Activated CD8-positive, alpha-beta memory T cell treated with anti-CD3 and anti-CD28 coated beads, Interleukin-2, amount 50 U/mL, for 24 hours (primary cell): ENCODE data around the gene DHX36.

ENCODE experiments used
- DNase-seq: peaks from one replicate; pipeline ENCODE4 v3.0.0-alpha.2; 2020; ENCODE audit errors: extremely low read depth

DHX36 gene

GRCh38 chr3:154290187-154290586, 34.1 kb downstream of the DHX36 start:
- DNase-seq: no peak

DNA sequence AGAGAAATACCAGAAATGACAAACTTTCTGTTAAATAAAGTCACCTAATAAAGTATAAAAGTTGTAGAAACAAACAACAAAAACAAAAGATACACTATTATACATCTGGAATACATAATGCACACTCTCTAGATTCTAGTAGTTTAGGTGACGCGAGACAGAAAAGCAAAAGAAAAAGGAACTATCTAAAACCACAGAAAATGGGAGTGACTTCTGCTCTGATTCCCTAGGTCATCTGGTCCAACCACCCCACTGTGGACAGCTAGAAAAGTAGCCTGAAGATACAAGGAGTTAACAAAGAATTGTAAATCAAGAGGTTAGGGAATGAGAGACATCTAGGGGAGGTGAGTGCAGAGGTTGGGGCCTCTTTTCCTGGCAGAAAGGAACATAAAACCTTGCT, 39.1 kb downstream of the DHX36 start:
- no peak for DNase-seq

GRCh38 chr3:154280161-154280560, 44.1 kb downstream of the DHX36 start:
- no peak for DNase-seq

DNA sequence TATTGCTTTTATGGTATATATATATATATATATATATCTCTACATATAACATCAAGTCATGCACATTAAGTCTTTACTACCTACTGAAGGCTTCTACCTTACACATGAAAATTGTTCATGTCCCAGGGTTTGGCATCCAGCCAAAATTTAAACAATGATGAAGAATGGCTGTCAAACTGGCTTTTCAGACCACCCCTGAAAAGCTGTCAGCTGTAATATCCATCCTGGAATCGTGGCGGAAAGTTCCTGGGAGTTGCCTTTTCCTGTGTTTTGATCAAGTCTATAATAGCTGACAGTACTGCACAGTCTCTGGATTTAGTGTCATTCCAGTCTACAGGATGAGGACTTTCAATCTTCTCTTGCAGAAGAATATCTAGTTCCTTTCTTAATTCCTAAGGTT, 48.3 kb downstream of the DHX36 start:
- no peak for DNase-seq

- DNase-seq: no peak
These were observed 49.0 kb downstream of the DHX36 start for GRCh38 chr3:154275292-154275691.

DNA sequence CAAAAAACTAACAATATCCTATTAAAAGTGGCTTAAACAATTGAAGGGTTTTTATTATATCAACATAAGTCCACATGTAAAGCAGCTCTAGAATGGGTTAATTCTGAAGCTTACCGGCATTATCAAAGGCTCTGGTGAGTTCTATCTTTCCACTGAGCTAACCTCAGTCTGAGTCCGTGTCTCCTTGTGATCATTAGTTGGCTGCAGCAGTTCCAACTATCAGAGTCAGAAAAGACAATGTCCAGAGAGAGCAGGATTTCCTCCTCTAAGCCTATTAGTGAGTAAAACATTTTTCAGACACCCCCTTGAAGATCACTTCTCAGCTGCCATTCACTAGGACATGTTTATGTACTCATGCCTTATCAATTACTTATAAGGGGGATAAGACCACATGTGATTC, 49.9 kb downstream of the DHX36 start:
- DNase-seq: no peak

DNA sequence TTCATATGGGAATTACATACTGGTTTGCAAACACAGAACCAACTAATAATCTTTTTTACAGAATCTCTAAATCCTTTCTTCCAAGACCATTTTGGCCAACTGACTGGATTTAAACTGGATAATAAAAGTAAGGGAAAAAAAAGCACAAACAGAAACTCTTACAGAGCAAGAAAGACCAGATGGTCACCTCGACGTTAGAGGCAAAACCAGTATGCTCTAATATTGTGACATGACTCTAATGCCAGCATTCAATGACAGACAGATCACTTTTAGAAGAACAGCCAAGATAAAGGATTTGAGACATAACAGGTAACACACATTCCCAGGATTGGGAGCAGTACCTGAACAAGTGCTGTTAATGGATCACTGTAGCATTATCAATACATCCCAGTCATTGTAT, 50.9 kb downstream of the DHX36 start:
- DNase-seq: no peak

DNA sequence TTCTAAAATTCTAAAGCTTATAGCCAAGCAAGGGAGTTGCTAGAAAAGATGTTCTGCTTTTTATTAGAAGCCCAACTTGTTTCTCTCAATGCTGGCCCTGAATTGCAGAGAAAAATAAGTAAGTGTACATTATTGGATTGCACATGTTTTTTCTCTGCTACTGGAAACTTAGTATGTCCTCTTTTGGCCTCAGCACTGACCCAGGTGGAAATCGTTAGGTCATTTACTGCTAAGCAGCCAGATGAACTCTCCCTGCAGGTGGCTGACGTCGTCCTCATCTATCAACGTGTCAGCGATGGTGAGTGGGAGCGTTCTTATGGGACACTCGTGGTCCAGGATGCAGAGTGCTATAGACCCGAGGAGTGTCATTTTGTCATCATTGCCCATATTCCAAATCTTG, 69.8 kb downstream of the DHX36 start:
- no peak for DNase-seq

DNA sequence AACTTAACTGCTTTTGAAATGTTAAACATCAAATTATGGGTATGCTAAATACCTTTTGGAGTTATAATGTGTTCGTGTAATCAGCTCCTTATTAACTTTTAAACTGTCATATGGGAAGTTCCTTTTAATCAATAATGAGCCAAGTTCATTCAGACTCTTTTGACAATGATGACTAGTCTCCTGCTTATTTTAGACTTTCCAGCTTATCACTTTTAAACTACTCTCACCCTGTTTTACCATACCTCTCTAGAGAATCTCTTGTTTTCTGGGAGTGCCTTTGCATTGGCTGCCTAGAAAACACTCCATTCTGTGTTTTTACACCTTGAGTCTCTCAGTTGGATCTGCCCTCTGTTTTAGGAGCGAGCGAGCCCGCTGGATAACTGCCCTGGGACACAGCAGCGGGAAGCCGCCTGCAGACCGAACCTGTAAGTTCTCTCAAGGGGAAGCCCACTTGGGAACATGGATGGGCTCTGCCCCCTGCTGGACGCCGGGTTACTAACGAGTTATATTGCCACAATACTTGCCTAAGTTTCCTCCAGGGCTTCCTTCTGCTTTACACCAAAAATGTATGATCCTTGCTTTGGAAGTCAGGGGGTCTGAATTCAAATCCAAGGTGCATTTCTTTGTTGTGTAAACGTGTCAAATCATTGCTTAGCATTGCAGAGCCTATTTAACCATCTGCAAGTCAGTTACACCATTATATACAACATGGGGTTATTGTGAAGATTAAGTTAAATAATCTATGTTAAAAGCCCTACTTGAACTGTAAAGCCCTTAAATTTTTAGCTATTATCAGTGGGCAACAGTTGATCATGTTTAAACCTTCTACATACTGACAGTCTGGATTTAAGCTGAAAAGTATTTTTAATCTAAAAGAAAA, 71.3 kb downstream of the DHX36 start:
- peak; percentile 38 for DNase-seq

DNA sequence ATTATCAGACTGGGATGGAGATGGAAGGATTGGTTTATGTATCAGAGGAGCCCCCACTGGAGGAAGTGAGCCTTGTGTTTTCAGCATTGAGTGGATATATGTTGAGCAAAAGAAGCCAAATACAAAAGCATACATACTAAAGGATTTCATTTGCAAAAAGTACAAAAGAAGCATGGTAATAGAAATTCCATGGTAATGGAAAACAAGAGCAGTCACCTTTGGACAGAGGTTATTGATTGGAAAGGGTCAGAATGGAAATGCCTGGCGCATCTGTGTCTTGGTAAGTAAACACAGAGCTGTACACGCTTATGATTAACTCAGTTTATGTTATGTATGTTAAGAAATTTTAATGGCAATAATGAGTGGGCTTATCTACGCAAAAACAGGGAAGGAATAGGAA, 72.7 kb downstream of the DHX36 start:
- no peak for DNase-seq

DNA sequence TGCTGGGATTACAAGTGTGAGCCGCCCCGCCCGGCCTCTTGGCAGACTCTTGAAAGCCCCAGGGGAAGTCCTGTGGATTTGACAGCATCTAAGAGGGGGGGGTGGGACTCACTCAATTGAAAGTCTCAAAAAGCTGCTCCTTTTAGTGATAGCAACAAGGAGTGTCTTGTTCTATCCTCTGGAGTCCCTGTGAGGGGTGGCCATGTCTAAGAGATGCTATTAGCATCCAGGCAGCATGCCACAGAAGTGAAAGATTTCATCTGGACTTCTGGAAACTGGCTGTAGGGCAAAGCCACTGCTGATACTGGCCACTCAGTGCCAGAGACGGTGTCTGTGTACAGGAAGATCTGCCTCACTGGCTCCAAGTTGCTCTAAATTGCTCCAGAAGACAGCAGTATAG, 74.0 kb downstream of the DHX36 start:
- no peak for DNase-seq

DNA sequence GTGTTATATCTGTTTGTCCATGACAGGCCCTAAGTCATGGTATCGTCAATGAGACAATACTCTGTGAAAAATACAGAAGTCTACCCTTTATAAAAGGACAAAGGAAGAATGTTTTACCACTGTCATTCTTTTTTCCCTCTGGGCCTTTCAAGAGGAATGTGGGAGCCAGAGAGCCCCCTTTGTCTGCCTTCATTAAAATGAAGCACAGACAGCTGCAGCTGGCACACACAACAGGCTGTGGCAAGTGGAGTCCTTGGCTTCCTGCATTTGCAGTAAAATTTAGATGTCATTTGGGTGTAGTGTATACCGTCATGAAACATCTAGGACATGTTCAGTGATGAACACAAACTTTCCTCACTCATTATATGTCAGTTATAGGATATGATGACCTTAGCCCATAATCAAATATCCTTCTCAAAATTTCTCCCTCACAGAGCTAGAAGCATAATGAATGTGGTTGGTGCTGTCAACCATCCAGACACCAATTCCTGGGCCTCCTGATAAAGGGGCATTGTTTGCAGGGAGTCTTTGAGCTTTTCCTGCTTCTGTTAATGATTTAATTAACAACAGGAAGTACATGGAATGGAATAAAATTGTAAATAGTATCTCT, 76.4 kb downstream of the DHX36 start:
- no peak for DNase-seq

GRCh38 chr3:154244644-154245043, 79.6 kb downstream of the DHX36 start:
- DNase-seq: no peak

GRCh38 chr3:154243353-154243752, 80.9 kb downstream of the DHX36 start:
- no peak for DNase-seq

- DNase-seq: no peak
These were observed 81.5 kb downstream of the DHX36 start for GRCh38 chr3:154242766-154243165.

GRCh38 chr3:154241496-154241895, 82.8 kb downstream of the DHX36 start:
- DNase-seq: no peak

GRCh38 chr3:154240235-154240634, 84.1 kb downstream of the DHX36 start:
- DNase-seq: no peak

GRCh38 chr3:154236331-154236730, 88.0 kb downstream of the DHX36 start:
- DNase-seq: no peak

GRCh38 chr3:154235330-154235729, 89.0 kb downstream of the DHX36 start:
- DNase-seq: no peak

DNA sequence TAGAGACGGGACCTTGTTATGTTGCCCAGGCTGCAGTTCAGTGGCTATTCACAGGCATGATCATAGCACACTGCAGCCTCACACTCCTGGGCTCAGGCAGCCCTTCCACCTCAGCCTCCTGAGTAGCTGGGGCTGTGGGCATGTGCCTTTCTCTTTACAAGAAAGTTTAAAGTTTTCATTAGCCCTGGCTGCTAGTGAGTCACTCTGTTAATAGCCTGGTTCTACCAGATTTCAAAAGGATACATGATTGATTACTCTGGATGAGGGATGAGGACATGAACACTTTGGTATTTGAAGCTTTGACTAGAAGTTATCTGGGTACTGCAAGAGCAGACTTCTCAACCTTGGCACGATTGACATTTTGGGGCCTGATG, 95.1 kb downstream of the DHX36 start:
- DNase-seq: no peak

GRCh38 chr3:154228561-154229216, 95.6 kb downstream of the DHX36 start:
- no peak for DNase-seq

- DNase-seq: no peak
These were observed 96.8 kb downstream of the DHX36 start for GRCh38 chr3:154227531-154227930.

DNA sequence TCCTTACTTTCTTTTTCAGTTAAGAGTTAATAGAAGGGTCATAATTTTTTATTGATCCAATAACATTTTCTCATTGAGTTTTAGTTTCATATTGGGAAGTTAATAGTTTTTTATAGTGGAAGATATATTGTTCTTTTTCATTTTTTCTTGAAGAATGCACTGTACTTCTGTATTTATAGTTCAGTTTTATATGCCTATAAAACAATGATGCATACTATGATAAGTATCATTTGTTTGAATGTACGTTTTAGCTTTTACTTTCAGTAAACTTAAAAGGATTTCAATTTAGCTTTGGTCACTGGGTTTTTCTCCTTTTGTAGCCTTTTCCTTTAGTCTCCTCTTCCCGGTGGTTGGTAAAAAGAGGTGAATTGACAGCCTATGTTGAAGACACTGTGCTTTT, 98.8 kb downstream of the DHX36 start:
- no peak for DNase-seq
